Urinary bladder (tissue), 2 donors: ENCODE measurements around the gene DIAPH1. TPM values are rescaled to one million over a fixed set of nuclear protein-coding genes. Genes with fewer than 3 reads are reported as not detected.

ENCODE experiments used
- polyA plus RNA-seq: library from polyadenylated mRNA; stranded (reverse); fragments of 200-250 nt; gene quantifications from one replicate; pipeline ENCODE4 v1.2.3, GENCODE V29; 2013
- small RNA-seq: library from RNA; depleted of rRNA; stranded (forward); fragments of <200 nt; gene quantifications from one replicate; pipeline ENCODE3, GENCODE V24; 2014
- total RNA-seq: library from RNA; depleted of rRNA; stranded (reverse); fragments of >200 nt; gene quantifications from one replicate; pipeline ENCODE4 v1.2.3, GENCODE V29; 2014
- donor health status: healthy.

The DIAPH1 gene
- total and polyA plus RNA-seq, 2 donors = 18.1 to 30.3 TPM

Small RNA genes lying within 50 kb of the gene (small RNA-seq; reads per million reads assigned to genes)
- gene RPS27AP10 = not detected

Other genes starting within 250 kb of the DIAPH1 start
- gene PCDHGB3, start 248.8 kb downstream of the DIAPH1 start, total RNA-seq = 7.3 TPM
- 1.4 TPM for gene PCDHGB3, start 248.8 kb downstream of the DIAPH1 start, polyA plus RNA-seq
- 9.6 TPM for gene PCDHGA6, start 245.1 kb downstream of the DIAPH1 start, total RNA-seq
- gene PCDHGA6, start 245.1 kb downstream of the DIAPH1 start, polyA plus RNA-seq = 3.7 TPM
- gene PCDHGA7, start 236.3 kb downstream of the DIAPH1 start, total RNA-seq = 6.9 TPM
- gene PCDHGA7, start 236.3 kb downstream of the DIAPH1 start, polyA plus RNA-seq = 1.9 TPM
- gene PCDHGB4, start 231.3 kb downstream of the DIAPH1 start, total RNA-seq = 11.7 TPM
- gene PCDHGB4, start 231.3 kb downstream of the DIAPH1 start, polyA plus RNA-seq = 2.4 TPM
- 9.1 TPM for gene PCDHGA8, start 226.4 kb downstream of the DIAPH1 start, total RNA-seq
- gene PCDHGA8, start 226.4 kb downstream of the DIAPH1 start, polyA plus RNA-seq = 0.25 TPM
- 13.5 TPM for gene PCDHGB5, start 221.1 kb downstream of the DIAPH1 start, total RNA-seq
- gene PCDHGB5, start 221.1 kb downstream of the DIAPH1 start, polyA plus RNA-seq = 4.7 TPM
- 12.5 TPM for gene PCDHGA9, start 216.2 kb downstream of the DIAPH1 start, total RNA-seq
- gene PCDHGA9, start 216.2 kb downstream of the DIAPH1 start, polyA plus RNA-seq = 3.1 TPM
- 12.0 TPM for gene PCDHGB6, start 211.0 kb downstream of the DIAPH1 start, total RNA-seq
- 5.0 TPM for gene PCDHGB6, start 211.0 kb downstream of the DIAPH1 start, polyA plus RNA-seq
- 12.3 TPM for gene PCDHGA10, start 206.0 kb downstream of the DIAPH1 start, total RNA-seq
- 1.6 TPM for gene PCDHGA10, start 206.0 kb downstream of the DIAPH1 start, polyA plus RNA-seq
- 10.4 TPM for gene PCDHGB7, start 201.3 kb downstream of the DIAPH1 start, total RNA-seq
- 11.7 TPM for gene PCDHGB7, start 201.3 kb downstream of the DIAPH1 start, polyA plus RNA-seq
- gene PCDHGA11, start 197.9 kb downstream of the DIAPH1 start, total RNA-seq = 12.5 TPM
- gene PCDHGA11, start 197.9 kb downstream of the DIAPH1 start, polyA plus RNA-seq = 1.9 TPM
- gene PCDHGA12, start 188.5 kb downstream of the DIAPH1 start, total RNA-seq = 7.8 TPM
- gene PCDHGA12, start 188.5 kb downstream of the DIAPH1 start, polyA plus RNA-seq = 2.9 TPM
- 62.8 TPM for gene PCDHGC3, start 143.0 kb downstream of the DIAPH1 start, total RNA-seq
- 101 TPM for gene PCDHGC3, start 143.0 kb downstream of the DIAPH1 start, polyA plus RNA-seq
- 6.8 TPM for gene PCDHGC4, start 134.0 kb downstream of the DIAPH1 start, total RNA-seq
- 0.23 TPM for gene PCDHGC4, start 134.0 kb downstream of the DIAPH1 start, polyA plus RNA-seq
- 3.7 TPM for gene PCDHGC5, start 129.9 kb downstream of the DIAPH1 start, total RNA-seq
- gene PCDHGC5, start 129.9 kb downstream of the DIAPH1 start, polyA plus RNA-seq = 0.29 TPM
- 36.3 TPM for gene HDAC3, start 17.8 kb upstream of the DIAPH1 start, total RNA-seq
- gene HDAC3, start 17.8 kb upstream of the DIAPH1 start, polyA plus RNA-seq = 45.3 TPM
- gene RELL2, start 18.0 kb upstream of the DIAPH1 start, total RNA-seq = 0.53 TPM
- 3.0 TPM for gene RELL2, start 18.0 kb upstream of the DIAPH1 start, polyA plus RNA-seq
- 14.4 TPM for gene FCHSD1, start 32.4 kb upstream of the DIAPH1 start, total RNA-seq
- gene FCHSD1, start 32.4 kb upstream of the DIAPH1 start, polyA plus RNA-seq = 15.6 TPM
- 9.8 TPM for gene ARAP3, start 63.2 kb upstream of the DIAPH1 start, total RNA-seq
- gene ARAP3, start 63.2 kb upstream of the DIAPH1 start, polyA plus RNA-seq = 11.7 TPM